H1 (cell line): ENCODE results near the gene KRT10. TPM values are rescaled to one million over a fixed set of nuclear protein-coding genes. Genes with fewer than 3 reads are reported as not detected.

Experiments
- BCL11A ChIP-seq, 2 experiments: IDR thresholded peaks; one replicate each; pipeline ENCODE4 v1.6.1; 2011; ENCODE audit warnings: low read depth in 2 of 2, low read length in 2 of 2, mild to moderate bottlenecking in 2 of 2
- JUND ChIP-seq: IDR thresholded peaks from 2 replicates; pipeline ENCODE4 v1.6.1; 2011; ENCODE audit warnings: mild to moderate bottlenecking, improper control_type of control experiment, low read length
- NRF1 ChIP-seq: IDR thresholded peaks from 2 replicates; pipeline ENCODE4 v1.6.1; 2011; ENCODE audit warnings: mild to moderate bottlenecking, low read depth, low read length, improper control_type of control experiment
- SIN3A ChIP-seq, 2 experiments: IDR thresholded peaks in 1 of 2; conservative IDR thresholded peaks in 1 of 2; 2 replicates each; pipeline ENCODE4 v1.6.1; 2011 to 2012; ENCODE audit warnings: low read length in 2 of 2, improper control_type of control experiment in 1 of 2, low read depth in 1 of 2, mild to moderate bottlenecking in 1 of 2
- SP2 ChIP-seq: IDR thresholded peaks from 2 replicates; pipeline ENCODE4 v1.6.1; 2012; ENCODE audit warnings: mild to moderate bottlenecking, low read length, inconsistent platforms
- polyA plus RNA-seq, 7 experiments: library from polyadenylated mRNA; depleted of rRNA in 3 of 7; stranded (reverse) in 5 of 7; unstranded in 2 of 7; fragments of >200 nt in 5 of 7; fragments of 200-250 nt in 2 of 7; gene quantifications; 1 replicate in 5 of 7; 2 replicates in 1 of 7; 4 replicates in 1 of 7; pipeline versions ENCODE4 v1.2.1 to v1.2.3, GENCODE V29; 2011 to 2013; ENCODE audit warnings: missing spikeins in 2 of 7, mixed read lengths in 2 of 7
- total RNA-seq: library from RNA; stranded (reverse); fragmentation: NEBNext Ultra II Directional; extraction: Animal tissue kit (Norgen Biotek cat#: 25700); gene quantifications from 2 replicates; pipeline ENCODE4 v1.2.1, GENCODE V29; 2021
- TF ChIP-seq, protein P1 (sequence below): IDR thresholded peaks from 2 replicates; pipeline ENCODE4 v1.6.1; 2011; ENCODE audit warnings: low read depth, mild to moderate bottlenecking, low read length; ENCODE audit not compliant: insufficient read depth

The KRT10 gene
- total and polyA plus RNA-seq, 2 of the 8 experiments (the other 6 are each of a cell fraction or from before 2014, with no cell fraction given) = 3.5 to 39.4 TPM

DNA sequence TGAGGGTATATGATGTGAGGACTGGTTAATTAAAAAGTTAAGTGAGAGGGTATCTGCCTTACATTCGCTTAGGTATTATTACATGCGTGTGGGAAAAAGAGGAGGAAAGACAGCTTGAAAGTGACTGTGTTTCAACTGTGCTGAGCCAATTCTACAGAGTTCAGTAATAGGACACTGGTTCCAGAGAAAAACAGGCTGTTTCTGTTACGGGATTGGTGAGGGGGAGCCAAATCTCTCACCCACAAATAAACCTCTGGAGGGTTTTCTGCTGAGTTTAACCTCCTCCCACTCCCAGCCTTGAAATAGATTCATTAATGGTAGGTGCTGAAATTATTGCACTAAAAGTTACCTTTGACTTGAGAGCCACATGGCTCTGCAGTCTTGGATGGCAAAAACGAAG lies 46.5 kb downstream of the KRT10 start (continued):
- TF ChIP-seq SIN3A (conservative IDR thresholded peaks at IDR 0.05 in 1 of 2, IDR thresholded peaks at IDR 0.05 in 1 of 2; ENCODE audit: low read depth in 1 of 2, low read length in 2 of 2) = no peak
- TF ChIP-seq, protein P1, sequence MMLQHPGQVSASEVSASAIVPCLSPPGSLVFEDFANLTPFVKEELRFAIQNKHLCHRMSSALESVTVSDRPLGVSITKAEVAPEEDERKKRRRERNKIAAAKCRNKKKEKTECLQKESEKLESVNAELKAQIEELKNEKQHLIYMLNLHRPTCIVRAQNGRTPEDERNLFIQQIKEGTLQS = no peak
- TF ChIP-seq JUND = no peak
- no peak for TF ChIP-seq BCL11A (IDR thresholded peaks at IDR 0.05; ENCODE audit: low read depth in 2 of 2, low read length in 2 of 2)
- no peak for TF ChIP-seq NRF1
- no peak for TF ChIP-seq SP2
